Right lobe of liver (tissue), 4 donors: ENCODE measurements around the gene COL4A4.

Source experiments
- CTCF ChIP-seq, 4 donors: fragments of 200-600 bp in 3 of 4; fragments of 450-650 bp in 1 of 4; IDR thresholded peaks; one replicate each; pipeline versions ENCODE4 v1.5.1 to v1.8.0; 2016 to 2022; ENCODE audit warnings: antibody characterized with exemption in 4 of 4, mild to moderate bottlenecking in 2 of 4
- POLR2A ChIP-seq: fragments of 450-650 bp; IDR thresholded peaks from one replicate; pipeline ENCODE4 v1.6.1; 2017; ENCODE audit warnings: antibody characterized with exemption, mild to moderate bottlenecking
- donor health status: DM: no; HTN: no; CAD: no.
- donor health status: DM: no; HTN: no; CAD: no.
- donor health status: DM: no; HTN: yes; CAD: no.

- no peak for TF ChIP-seq POLR2A
- no peak for TF ChIP-seq CTCF (IDR thresholded peaks at IDR 0.05)
These were observed 40.3 kb downstream of the COL4A4 start for GRCh38 chr2:227123697-227124096.
